Measurements from ENCODE around the gene GRAMD2B. TPM values are rescaled to one million over a fixed set of nuclear protein-coding genes. Genes with fewer than 3 reads are reported as not detected.
A peak's percentile ranks its signal among the peaks of the same experiment; 100 is the strongest.

Gene GRAMD2B
- total and polyA plus RNA-seq, 9 donors, result 19.2 to 99.0 (median 32.2) TPM

DNA sequence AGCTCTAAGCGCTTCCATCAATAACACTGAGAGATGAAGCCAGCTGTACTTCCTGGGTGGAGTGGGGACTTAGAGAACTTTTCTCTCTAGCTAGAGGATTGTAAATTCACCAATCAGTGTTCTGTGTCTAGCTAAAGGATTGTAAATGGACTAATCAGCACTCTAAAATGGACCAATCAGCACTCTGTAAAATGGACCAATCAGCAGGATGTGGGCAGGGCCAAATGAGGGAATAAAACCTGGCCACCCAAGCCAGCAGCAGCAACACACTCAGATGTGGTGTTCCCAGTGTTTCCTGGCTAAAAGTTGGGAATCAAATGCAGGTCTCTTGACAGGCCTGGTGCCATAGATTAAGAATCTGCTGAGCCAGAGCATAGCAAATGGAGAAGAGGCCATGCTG lies 111.3 kb downstream of the GRAMD2B start:
- Histone ChIP-seq H3K27me3 (no peaks in the 10 kb centered on the region), H3K4me3 (no peak overlapping the region), H3K27ac (no peak overlapping the region), H3K4me1 (ENCODE audit: insufficient read depth) (peaks cover 6% of the 10 kb centered on the region), H3K9me3 (no peaks in the 10 kb centered on the region), H3K36me3 (no peaks in the 10 kb centered on the region)
- intact Hi-C loops (cut with DNase I), result loop anchor here in 2 of 4 donors (5.0 to 10.0 kb wide), 2 partner anchors 37 to 60 kb away; no protein-coding TSS in a partner anchor
- 100% methylated on average over 1 of the region's 1 CpG for WGBS, 3 donors
- DNase-seq, result no peak
- TF ChIP-seq, protein P1, sequence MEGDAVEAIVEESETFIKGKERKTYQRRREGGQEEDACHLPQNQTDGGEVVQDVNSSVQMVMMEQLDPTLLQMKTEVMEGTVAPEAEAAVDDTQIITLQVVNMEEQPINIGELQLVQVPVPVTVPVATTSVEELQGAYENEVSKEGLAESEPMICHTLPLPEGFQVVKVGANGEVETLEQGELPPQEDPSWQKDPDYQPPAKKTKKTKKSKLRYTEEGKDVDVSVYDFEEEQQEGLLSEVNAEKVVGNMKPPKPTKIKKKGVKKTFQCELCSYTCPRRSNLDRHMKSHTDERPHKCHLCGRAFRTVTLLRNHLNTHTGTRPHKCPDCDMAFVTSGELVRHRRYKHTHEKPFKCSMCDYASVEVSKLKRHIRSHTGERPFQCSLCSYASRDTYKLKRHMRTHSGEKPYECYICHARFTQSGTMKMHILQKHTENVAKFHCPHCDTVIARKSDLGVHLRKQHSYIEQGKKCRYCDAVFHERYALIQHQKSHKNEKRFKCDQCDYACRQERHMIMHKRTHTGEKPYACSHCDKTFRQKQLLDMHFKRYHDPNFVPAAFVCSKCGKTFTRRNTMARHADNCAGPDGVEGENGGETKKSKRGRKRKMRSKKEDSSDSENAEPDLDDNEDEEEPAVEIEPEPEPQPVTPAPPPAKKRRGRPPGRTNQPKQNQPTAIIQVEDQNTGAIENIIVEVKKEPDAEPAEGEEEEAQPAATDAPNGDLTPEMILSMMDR (IDR thresholded peaks at IDR 0.05), result no peak
- no peak for TF ChIP-seq EP300 (IDR thresholded peaks at IDR 0.05)
- TF ChIP-seq POLR2A (IDR thresholded peaks at IDR 0.05), result no peak

DNA sequence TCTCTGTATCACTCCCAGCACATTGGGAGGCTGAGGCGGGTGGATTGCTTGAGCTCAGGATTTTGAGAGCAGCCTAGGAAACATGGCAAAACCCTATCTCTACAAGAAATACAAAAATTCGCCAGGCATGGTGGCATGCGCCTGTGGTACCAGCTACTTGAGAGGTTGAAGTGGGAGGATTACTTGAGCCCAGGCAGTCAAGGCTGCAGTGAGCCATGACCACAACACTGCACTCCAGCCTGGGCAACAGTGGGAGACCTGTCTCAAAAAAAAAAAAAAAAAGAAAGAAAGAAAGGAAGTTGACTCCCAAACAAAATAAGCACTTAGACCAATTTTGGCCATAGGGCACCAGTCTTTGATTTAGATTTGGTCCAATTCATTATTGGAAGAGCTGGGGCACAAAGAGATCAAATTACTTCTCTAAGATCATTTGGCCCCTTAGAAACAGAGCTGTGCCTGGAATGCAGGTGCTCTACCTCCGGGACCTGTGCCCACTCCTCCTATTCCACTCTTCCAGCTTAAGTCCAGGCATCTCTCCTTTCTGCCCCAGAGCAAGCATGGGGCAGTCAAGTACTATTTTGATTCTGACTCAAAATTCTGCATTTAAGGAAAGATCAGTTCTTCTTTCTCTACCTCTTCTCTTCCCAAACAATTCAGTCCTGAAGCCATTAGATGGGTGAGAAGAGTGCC lies 112.8 kb downstream of the GRAMD2B start:
- no peaks in the 10 kb centered on the region for H3K9me3 ChIP-seq
- H3K27ac ChIP-seq, result no peak overlapping the region
- no peak overlapping the region for H3K4me3 ChIP-seq
- no peak for DNase-seq
- WGBS, 3 donors, result 97 to 100% (median 97%) methylated on average over 4 of the region's 4 CpGs
- no peaks in the 10 kb centered on the region for H3K36me3 ChIP-seq
- H3K27me3 ChIP-seq, result no peaks in the 10 kb centered on the region
- TF ChIP-seq, protein P1 (IDR thresholded peaks at IDR 0.05), result no peak
- no peak for TF ChIP-seq POLR2A (IDR thresholded peaks at IDR 0.05)
- TF ChIP-seq EP300 (IDR thresholded peaks at IDR 0.05), result no peak
- peaks cover 6% of the 10 kb centered on the region for H3K4me1 ChIP-seq (ENCODE audit: insufficient read depth)
- intact Hi-C loops (cut with DNase I), result loop anchor here in 3 of 4 donors (2.0 to 10.0 kb wide), 5 partner anchors 61 to 184 kb away; no protein-coding TSS in a partner anchor

DNA sequence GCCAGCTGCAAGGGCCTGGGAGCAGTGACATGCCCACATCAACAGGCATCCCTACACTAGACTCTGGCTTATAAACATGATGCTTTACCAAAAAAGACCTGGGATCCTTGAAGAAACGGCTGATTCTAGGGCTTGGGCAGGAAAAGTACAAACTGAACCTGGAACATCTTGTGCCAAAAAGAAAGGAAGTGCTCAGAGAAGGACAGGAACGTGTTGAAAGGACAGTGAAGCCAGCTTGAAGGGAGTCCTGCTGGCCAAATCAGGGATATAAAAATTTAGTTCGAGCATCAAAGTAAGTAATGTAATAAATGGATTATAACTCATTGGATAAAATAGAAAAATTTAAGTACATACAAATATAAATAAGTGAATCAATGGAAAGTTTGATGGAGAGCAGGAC lies 113.7 kb downstream of the GRAMD2B start:
- intact Hi-C loops (cut with DNase I), result loop anchor here in 3 of 4 donors (2.0 to 10.0 kb wide), 5 partner anchors 62 to 185 kb away; no protein-coding TSS in a partner anchor
- Histone ChIP-seq H3K4me3 (no peak overlapping the region), H3K9me3 (no peaks in the 10 kb centered on the region), H3K27me3 (no peaks in the 10 kb centered on the region), H3K4me1 (ENCODE audit: insufficient read depth) (peaks cover 6% of the 10 kb centered on the region), H3K36me3 (no peaks in the 10 kb centered on the region), H3K27ac (no peak overlapping the region)
- TF ChIP-seq POLR2A (IDR thresholded peaks at IDR 0.05) (no peak), EP300 (IDR thresholded peaks at IDR 0.05) (no peak)
- TF ChIP-seq, protein P1 (IDR thresholded peaks at IDR 0.05), result no peak
- DNase-seq, result no peak
- WGBS, 3 donors, result 39 to 49% (median 47%) methylated on average over 3 of the region's 3 CpGs

DNA sequence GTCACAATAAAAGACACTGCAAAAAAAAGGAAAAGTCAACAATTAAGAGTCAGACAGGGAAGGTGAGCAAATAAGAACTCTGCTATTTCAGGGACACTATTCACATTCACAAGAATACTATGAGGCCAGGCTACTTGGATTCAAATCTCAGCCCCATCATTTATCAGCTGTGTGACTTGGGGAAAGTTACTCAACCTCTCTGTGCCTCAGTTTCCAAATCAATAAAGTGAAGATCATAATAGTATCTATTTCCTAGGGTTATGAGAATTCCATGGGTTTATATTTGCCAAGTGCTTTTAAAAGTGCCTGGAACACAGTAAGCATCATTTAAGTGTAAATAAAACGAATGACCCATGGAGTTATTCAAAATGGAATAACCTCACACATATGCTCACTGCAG lies 115.4 kb downstream of the GRAMD2B start:
- H3K4me1 ChIP-seq (ENCODE audit: insufficient read depth), result peaks cover 6% of the 10 kb centered on the region
- H3K9me3 ChIP-seq, result no peaks in the 10 kb centered on the region
- WGBS, 3 donors, result 35 to 48% (median 41%) methylated on average over 1 of the region's 1 CpG
- H3K4me3 ChIP-seq, result no peak overlapping the region
- no peaks in the 10 kb centered on the region for H3K36me3 ChIP-seq
- no peak for DNase-seq
- TF ChIP-seq, protein P1 (IDR thresholded peaks at IDR 0.05), result no peak
- H3K27me3 ChIP-seq, result no peaks in the 10 kb centered on the region
- intact Hi-C loops (cut with DNase I), result loop anchor here in 2 of 4 donors (5.0 to 10.0 kb wide), 4 partner anchors 64 to 186 kb away; no protein-coding TSS in a partner anchor
- H3K27ac ChIP-seq, result peak overlapping the region in 1 of 2 donors; percentile 48
